Gastrocnemius medialis (tissue), 4 donors: ENCODE results near the gene SERPINA9. TPM values are rescaled to one million over a fixed set of nuclear protein-coding genes. Genes with fewer than 3 reads are reported as not detected.
"Not testable (repeated sequence)": the region's sequence is repeated elsewhere in the genome, so short reads cannot be mapped to it uniquely, and the experiment has no call there.

Experiments
- ATAC-seq, 2 donors: fragments of 150-250 bp; one replicate each; pipeline ENCODE4 v1.9.1; 2016
- DNase-seq, 2 donors: peaks; one replicate each; pipeline ENCODE4 v3.0.0-alpha.2; 2019
- H3K27ac ChIP-seq, 4 donors: fragments of 200-600 bp; sonication (generic); 1 replicate in 1 of 4; 2 replicates in 3 of 4; pipeline ENCODE4 v1.5.1; 2016 to 2018; ENCODE audit warnings: mild to moderate bottlenecking in 2 of 4, moderate library complexity in 1 of 4
- H3K27me3 ChIP-seq, 3 donors: fragments of 200-600 bp; sonication (generic) in 2 of 3; 1 replicate in 1 of 3; 2 replicates in 2 of 3; pipeline versions ENCODE4 v1.5.1 to v1.6.0; 2016 to 2019; ENCODE audit warnings: mild to moderate bottlenecking in 1 of 3, moderate library complexity in 1 of 3
- H3K36me3 ChIP-seq, 2 donors: fragments of 200-600 bp; sonication (generic) in 1 of 2; one replicate each; pipeline ENCODE4 v1.5.1; 2017 to 2018
- H3K4me1 ChIP-seq, 2 donors: fragments of 200-600 bp; sonication (generic) in 1 of 2; one replicate each; pipeline ENCODE4 v1.5.1; 2016 to 2017; ENCODE audit warnings: mild to moderate bottlenecking in 2 of 2
- H3K4me3 ChIP-seq, 4 donors: fragments of 200-600 bp; sonication (generic) in 3 of 4; 1 replicate in 1 of 4; 2 replicates in 3 of 4; pipeline ENCODE4 v1.5.1; 2016 to 2019; ENCODE audit warnings: mild to moderate bottlenecking in 2 of 4
- H3K9me3 ChIP-seq, 3 donors: fragments of 200-600 bp; sonication (generic) in 2 of 3; 1 replicate in 1 of 3; 2 replicates in 2 of 3; pipeline ENCODE4 v1.5.1; 2016 to 2019
- POLR2A ChIP-seq, 2 donors: fragments of 450-650 bp; IDR thresholded peaks; one replicate each; pipeline ENCODE4 v1.6.1; 2017; ENCODE audit warnings: antibody characterized with exemption in 2 of 2, mild to moderate bottlenecking in 2 of 2, moderate library complexity in 2 of 2
- in situ Hi-C, 4 donors: fragments of 200-750 bp; cut with MboI; loops; one replicate each; pipeline versions ENCODE4 v1.15.0 to v1.8.0; 2017; ENCODE audit warnings: low sequenced_read_pairs in 4 of 4
- intact Hi-C: fragments of 100-400 bp; cut with DNase I; formaldehyde crosslinking; loops from one replicate; pipeline ENCODE4 v1.15.1; 2023; ENCODE audit warnings: low total_unique reads
- total RNA-seq, 4 donors: library from RNA; depleted of rRNA; stranded (reverse); fragments of >200 nt; gene quantifications; one replicate each; pipeline versions ENCODE4 v1.1.0 to v1.2.3, GENCODE V29; 2016
- TF ChIP-seq, protein P1 (sequence below), 5 experiments: fragments of 450-650 bp in 3 of 5; fragments of 200-600 bp in 2 of 5; sonication (generic) in 2 of 5; IDR thresholded peaks in 4 of 5; conservative IDR thresholded peaks in 1 of 5; 1 replicate in 4 of 5; 2 replicates in 1 of 5; pipeline ENCODE4 v1.5.1; 2016 to 2019; ENCODE audit warnings: antibody characterized with exemption in 5 of 5, mild to moderate bottlenecking in 3 of 5, moderate library complexity in 3 of 5

Gene SERPINA9
- total RNA-seq, 4 donors from 2014 or later = not detected

GRCh38 chr14:94484481-94484880, 8.5 kb upstream of the SERPINA9 start:
- intact Hi-C loops (loop anchor here (10.0 kb wide), 1 partner anchor 350 kb away; no protein-coding TSS in a partner anchor), in situ Hi-C loops (loop anchor here in 1 of 4 donors (10.0 kb wide), 1 partner anchor 130 kb away; no protein-coding TSS in a partner anchor)
- Histone ChIP-seq H3K36me3 (no peaks in the 10 kb centered on the region), H3K9me3 (no peaks in the 10 kb centered on the region), H3K27me3 (peaks cover 3 to 16% (median 6%) of the 10 kb centered on the region in 3 donors), H3K27ac (no peak overlapping the region), H3K4me1 (peaks cover 0 to 6% of the 10 kb centered on the region in 2 donors), H3K4me3 (no peak overlapping the region)
- ATAC-seq (no peak), DNase-seq (no peak)
- TF ChIP-seq, protein P1, sequence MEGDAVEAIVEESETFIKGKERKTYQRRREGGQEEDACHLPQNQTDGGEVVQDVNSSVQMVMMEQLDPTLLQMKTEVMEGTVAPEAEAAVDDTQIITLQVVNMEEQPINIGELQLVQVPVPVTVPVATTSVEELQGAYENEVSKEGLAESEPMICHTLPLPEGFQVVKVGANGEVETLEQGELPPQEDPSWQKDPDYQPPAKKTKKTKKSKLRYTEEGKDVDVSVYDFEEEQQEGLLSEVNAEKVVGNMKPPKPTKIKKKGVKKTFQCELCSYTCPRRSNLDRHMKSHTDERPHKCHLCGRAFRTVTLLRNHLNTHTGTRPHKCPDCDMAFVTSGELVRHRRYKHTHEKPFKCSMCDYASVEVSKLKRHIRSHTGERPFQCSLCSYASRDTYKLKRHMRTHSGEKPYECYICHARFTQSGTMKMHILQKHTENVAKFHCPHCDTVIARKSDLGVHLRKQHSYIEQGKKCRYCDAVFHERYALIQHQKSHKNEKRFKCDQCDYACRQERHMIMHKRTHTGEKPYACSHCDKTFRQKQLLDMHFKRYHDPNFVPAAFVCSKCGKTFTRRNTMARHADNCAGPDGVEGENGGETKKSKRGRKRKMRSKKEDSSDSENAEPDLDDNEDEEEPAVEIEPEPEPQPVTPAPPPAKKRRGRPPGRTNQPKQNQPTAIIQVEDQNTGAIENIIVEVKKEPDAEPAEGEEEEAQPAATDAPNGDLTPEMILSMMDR (IDR thresholded peaks at IDR 0.05 in 4 of 5, conservative IDR thresholded peaks at IDR 0.05 in 1 of 5) = no peak
- TF ChIP-seq POLR2A (IDR thresholded peaks at IDR 0.05) = no peak

DNA sequence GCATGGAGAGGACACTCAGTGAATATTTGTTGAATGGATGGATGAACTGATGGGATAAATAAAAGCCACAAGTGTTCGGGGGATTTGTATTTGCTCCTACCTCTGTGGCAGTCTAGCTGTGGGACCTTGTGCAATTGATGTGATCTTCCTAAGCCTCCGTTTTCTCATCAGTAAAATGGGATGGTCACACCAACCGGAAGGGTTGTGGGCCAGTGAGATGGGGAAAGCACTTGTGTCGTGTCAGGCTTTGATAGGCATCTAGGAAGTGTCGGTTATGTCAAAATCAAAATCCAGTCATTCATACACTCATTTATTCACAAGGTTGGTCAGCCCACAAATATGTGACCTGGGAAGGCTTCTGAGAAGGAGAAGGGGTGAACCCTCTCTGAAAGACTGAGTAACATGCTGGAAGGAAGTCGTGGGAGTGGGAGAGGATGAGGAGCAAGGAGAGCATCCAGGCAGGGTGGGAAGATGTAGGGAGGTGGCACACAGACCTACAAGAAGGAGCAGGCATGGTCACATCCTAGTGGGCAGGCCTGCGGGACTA, 7.8 kb upstream of the SERPINA9 start:
- no peak for TF ChIP-seq POLR2A (IDR thresholded peaks at IDR 0.05)
- TF ChIP-seq, protein P1 (IDR thresholded peaks at IDR 0.05 in 4 of 5, conservative IDR thresholded peaks at IDR 0.05 in 1 of 5) = no peak
- H3K27me3 ChIP-seq = peaks cover 5 to 16% (median 6%) of the 10 kb centered on the region in 3 donors
- in situ Hi-C loops (loop anchor here in 1 of 4 donors (10.0 kb wide), 1 partner anchor 129 kb away; no protein-coding TSS in a partner anchor), intact Hi-C loops (loop anchor here (10.0 kb wide), 1 partner anchor 349 kb away; no protein-coding TSS in a partner anchor)
- H3K36me3 ChIP-seq = no peaks in the 10 kb centered on the region
- DNase-seq (no peak), ATAC-seq (no peak)
- H3K27ac ChIP-seq = no peak overlapping the region
- peaks cover 0 to 3% (median 0%) of the 10 kb centered on the region in 3 donors for H3K9me3 ChIP-seq
- H3K4me1 ChIP-seq = peaks cover 0 to 6% of the 10 kb centered on the region in 2 donors
- H3K4me3 ChIP-seq = no peak overlapping the region

- no peaks in the 10 kb centered on the region for H3K36me3 ChIP-seq
- no peak for TF ChIP-seq POLR2A (IDR thresholded peaks at IDR 0.05)
- TF ChIP-seq, protein P1 (IDR thresholded peaks at IDR 0.05 in 4 of 5, conservative IDR thresholded peaks at IDR 0.05 in 1 of 5) = no peak
- H3K9me3 ChIP-seq = peaks cover 0 to 11% (median 0%) of the 10 kb centered on the region in 3 donors
- peaks cover 0 to 6% of the 10 kb centered on the region in 2 donors for H3K4me1 ChIP-seq
- H3K27me3 ChIP-seq = peaks cover 5 to 16% (median 6%) of the 10 kb centered on the region in 3 donors
- in situ Hi-C loops = loop anchor here in 1 of 4 donors (10.0 kb wide), 1 partner anchor 128 kb away; no protein-coding TSS in a partner anchor
- DNase-seq (no peak), ATAC-seq (no peak)
- intact Hi-C loops = loop anchor here (10.0 kb wide), 1 partner anchor 348 kb away; no protein-coding TSS in a partner anchor
- no peak overlapping the region for H3K4me3 ChIP-seq
- H3K27ac ChIP-seq = no peak overlapping the region
These were observed 7.1 kb upstream of the SERPINA9 start for GRCh38 chr14:94483071-94483451.

GRCh38 chr14:94482132-94483070, 6.4 kb upstream of the SERPINA9 start:
- intact Hi-C loops (loop anchor here (10.0 kb wide), 1 partner anchor 348 kb away; no protein-coding TSS in a partner anchor), in situ Hi-C loops (loop anchor here in 1 of 4 donors (10.0 kb wide), 1 partner anchor 128 kb away; no protein-coding TSS in a partner anchor)
- H3K4me1 ChIP-seq = not testable (repeated sequence)

More at GRCh38 chr14:94482132-94483070, 6.4 kb upstream of the SERPINA9 start:
- not testable (repeated sequence) for H3K4me3 ChIP-seq, H3K36me3 ChIP-seq, DNase-seq, H3K27ac ChIP-seq, ATAC-seq
- peaks cover 0 to 12% (median 0%) of the 10 kb centered on the region in 3 donors for H3K9me3 ChIP-seq
- H3K27me3 ChIP-seq = peaks cover 5 to 15% (median 6%) of the 10 kb centered on the region in 3 donors
